ENCODE data around the gene SNORC.

SNORC gene

DNA sequence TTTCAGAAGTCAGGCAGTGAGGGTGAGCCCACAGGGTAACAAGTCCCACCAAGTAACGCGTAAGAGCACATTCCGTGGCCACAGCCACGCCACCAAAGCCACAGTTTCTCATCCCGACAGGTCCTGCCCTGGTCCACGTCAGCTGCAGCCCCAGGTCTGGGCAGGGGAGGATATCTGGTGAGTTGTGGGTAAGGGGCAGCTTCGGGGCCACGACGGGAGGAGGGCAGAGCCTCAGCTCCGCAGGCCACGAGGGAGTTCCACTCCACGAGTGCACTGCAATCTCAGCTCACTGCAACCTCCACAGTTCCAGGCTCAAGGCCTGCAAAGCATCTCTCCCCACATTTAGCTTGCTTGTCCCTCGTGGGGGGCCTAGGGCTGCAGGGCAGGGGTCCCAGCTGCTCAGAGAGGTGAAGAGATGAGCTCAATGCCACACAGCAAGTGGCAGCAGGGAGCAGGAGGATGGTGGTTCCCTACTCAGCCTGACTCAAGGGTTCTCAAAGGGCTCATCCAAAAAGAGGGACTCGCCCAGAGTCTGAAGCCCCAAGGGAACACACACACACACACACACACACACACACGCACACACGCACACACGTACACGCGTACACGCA, 12.5 kb downstream of the SNORC start:
- no peak for DNase-seq (ENCODE audit: low read depth in 2 of 2)

- DNase-seq (ENCODE audit: low read depth in 2 of 2), result no peak
Observed at GRCh38 chr2:232883116-232883721, 13.2 kb downstream of the SNORC start.

- DNase-seq (ENCODE audit: low read depth in 2 of 2), result no peak
Observed at GRCh38 chr2:232884001-232884421, 13.9 kb downstream of the SNORC start.

GRCh38 chr2:232884549-232885263, 14.6 kb downstream of the SNORC start:
- DNase-seq (ENCODE audit: low read depth in 2 of 2), result no peak

- DNase-seq (ENCODE audit: low read depth in 2 of 2), result no peak
Observed at GRCh38 chr2:232885264-232885961, 15.3 kb downstream of the SNORC start.

DNA sequence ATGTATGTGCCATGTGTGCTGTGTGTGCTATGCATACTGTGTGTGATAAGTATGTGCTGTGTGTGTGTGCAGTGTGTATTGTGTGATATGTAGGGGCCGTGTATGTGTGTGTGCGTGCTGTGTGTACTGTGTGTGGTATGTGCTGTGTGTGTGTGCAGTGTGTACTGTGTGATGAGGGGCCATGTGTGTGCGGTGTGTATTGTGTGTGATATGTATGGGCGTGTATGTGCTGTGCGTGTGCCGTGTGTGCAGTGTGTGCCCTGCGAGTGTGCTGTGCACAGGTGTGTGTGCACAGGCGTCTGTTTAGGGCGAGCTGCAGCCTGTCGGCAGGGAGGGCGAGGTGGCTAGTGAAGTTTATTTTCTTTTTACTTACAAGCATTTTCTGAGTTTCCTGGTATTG, 16.1 kb downstream of the SNORC start:
- no peak for DNase-seq (ENCODE audit: low read depth in 2 of 2)

DNA sequence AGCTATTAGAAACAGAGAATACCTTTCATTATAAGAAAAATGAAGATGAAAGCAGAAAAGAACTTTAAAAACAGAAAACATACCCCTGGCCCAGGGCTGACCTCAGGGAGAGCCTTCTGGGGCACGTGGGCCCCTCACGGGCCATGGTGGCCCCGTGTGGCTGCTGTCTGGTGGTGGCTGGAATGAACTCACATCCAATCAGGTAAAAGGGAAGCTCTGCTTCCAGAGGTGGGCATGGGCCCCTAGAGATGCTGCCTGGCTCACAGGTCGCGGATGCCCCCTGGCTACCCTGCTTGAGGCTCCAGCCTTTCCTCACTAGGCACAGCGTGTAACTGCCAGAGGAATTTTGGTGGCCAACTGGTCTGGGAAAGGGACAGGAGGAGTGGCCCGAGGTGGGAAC, 16.6 kb downstream of the SNORC start:
- DNase-seq (ENCODE audit: low read depth in 2 of 2), result no peak

GRCh38 chr2:232887171-232887850, 17.2 kb downstream of the SNORC start:
- DNase-seq (ENCODE audit: low read depth in 2 of 2), result no peak

GRCh38 chr2:232888099-232888836, 18.2 kb downstream of the SNORC start:
- DNase-seq (ENCODE audit: low read depth in 2 of 2), result no peak

- no peak for DNase-seq (ENCODE audit: low read depth in 2 of 2)
Observed at GRCh38 chr2:232888839-232889529, 18.9 kb downstream of the SNORC start.

- DNase-seq (ENCODE audit: low read depth in 2 of 2), result no peak
Observed at GRCh38 chr2:232889876-232890401, 19.9 kb downstream of the SNORC start.

DNA sequence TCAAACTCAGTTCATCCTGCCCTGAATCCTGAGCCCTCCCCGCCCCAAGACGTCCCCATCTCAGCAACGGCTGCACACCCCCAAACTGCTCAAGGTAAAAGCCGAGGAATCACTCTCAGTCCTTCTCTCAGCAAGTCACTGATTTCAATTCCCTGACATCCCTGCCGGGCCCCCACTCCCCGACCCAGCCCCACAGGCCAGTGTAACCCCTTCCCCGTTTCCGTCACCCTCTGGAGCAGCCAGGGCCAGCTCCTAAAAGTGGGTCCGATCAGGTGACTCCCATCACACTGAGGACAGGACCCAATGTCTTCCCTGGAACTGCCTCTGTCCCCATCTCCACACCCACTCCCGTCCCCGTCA, 20.5 kb downstream of the SNORC start:
- DNase-seq (ENCODE audit: low read depth in 2 of 2), result no peak

DNA sequence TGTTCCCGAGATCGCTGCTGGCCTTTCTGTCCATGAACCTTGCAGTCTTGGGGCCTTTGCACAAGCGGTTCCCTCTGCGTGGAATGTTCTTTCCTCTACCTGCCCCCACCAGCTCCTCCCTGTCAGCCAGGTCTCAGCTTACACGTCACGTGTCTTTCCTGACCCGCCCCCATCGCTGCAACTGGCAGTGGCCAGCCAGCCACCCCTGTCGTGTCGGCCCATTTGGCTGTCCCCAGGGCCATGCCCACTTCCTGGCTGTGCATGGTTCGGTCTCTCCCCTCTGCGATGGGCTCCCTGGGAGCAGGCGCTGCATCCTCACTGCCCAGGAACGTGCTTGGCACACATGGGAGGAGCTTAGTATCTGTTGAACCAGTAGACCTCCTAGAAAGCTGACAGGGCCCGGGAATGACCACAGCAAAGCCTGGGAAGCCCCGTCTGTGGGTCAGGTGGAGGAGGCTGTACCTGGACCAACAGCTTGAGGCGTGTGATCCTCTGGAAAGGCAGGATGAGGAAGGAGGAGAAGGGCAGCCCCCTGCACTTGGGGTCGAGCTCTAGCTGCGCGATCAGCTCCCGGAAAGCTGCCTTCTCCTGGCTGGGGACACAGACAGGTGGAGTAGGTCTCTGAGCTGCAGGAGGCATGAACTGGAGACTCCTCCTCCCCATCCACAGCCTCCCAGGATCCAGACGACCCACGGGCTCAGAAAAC, 21.0 kb downstream of the SNORC start:
- no peak for DNase-seq (ENCODE audit: low read depth in 2 of 2)

- DNase-seq (ENCODE audit: low read depth in 2 of 2), result no peak
Observed at GRCh38 chr2:232891621-232892071, 21.6 kb downstream of the SNORC start.

- DNase-seq (ENCODE audit: low read depth in 2 of 2), result no peak
Observed at GRCh38 chr2:232892221-232892620, 22.2 kb downstream of the SNORC start.

- DNase-seq (ENCODE audit: low read depth in 2 of 2), result no peak
Observed at GRCh38 chr2:232892843-232893242, 22.8 kb downstream of the SNORC start.

DNA sequence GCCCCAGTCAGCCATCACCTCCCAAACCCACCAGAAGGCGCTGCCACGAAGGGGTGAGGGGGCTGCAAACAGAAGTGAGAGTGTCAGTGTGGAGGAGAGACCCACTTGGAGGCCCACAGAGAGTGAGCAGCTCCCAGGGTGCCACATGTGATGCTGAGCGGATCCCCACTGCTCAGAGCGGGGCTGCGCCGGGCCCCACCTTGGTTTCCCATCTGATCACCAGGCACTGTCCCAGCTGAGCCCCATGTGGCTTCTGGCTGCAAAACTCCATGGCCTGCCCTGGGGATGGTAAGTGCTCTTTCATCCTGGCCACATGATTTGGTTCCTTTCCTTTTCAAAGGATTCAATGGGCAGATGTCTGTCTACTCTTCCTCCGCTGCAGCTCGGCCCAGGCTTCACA, 23.8 kb downstream of the SNORC start:
- no peak for DNase-seq (ENCODE audit: low read depth in 2 of 2)

DNA sequence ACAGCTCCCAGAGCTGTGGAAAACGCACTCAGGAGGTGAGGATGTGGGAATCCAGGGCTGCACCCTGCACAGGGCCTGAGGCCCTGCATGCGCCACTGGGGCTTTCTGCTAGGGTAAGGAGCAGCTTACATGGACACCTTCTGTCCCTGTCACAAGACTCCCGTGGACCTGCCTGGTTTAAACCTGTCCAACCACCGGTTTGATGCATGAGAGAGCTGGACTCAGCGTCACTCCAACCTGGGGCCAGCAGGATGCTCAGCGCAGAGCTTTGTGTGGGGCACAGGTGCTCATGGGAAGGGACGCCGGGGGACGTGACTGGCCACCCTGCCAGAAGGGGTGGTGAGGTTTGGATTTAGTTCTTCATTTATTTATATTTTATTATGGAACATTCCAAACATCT, 24.2 kb downstream of the SNORC start:
- no peak for DNase-seq (ENCODE audit: low read depth in 2 of 2)

- no peak for DNase-seq (ENCODE audit: low read depth in 2 of 2)
Observed at GRCh38 chr2:232894746-232895145, 24.7 kb downstream of the SNORC start.

DNA sequence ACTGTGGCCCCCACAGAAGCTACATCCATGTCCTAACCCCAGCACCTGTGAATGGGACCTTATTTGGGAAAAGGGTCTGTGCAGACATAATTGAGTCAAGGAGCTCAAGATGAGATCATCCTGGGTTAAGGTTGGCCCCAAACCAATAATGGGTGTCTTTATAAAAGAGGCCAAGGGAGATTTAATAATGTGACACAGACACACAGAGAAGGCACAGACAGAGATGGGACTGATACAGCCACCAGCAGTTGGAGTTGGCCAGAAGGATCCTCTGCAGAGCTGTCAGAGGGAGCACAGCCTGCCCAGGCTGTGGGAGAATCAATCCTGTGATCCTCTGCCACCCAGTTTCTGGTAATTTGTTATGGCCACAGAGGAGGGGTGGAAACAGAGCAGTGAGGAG, 26.0 kb downstream of the SNORC start:
- no peak for DNase-seq (ENCODE audit: low read depth in 2 of 2)
